Heart right ventricle (tissue), 16 donors: ENCODE data around the gene C4orf50. TPM values are rescaled to one million over a fixed set of nuclear protein-coding genes. Genes with fewer than 3 reads are reported as not detected.

Experiments used
- ATAC-seq, 8 donors: fragments of 200-7000 bp; cut with Tn5 transposase; one replicate each; pipeline ENCODE4 v1.9.1; 2020; ENCODE audit warnings: mild to moderate bottlenecking in 8 of 8, moderate library complexity in 8 of 8, moderate number of reproducible peaks in 1 of 8
- DNase-seq, 2 donors: peaks; one replicate each; pipeline ENCODE4 v3.0.0-alpha.2; 2020
- H3K27ac ChIP-seq, 10 donors: fragments of 200-600 bp; sonication (generic) in 2 of 10; one replicate each; pipeline versions ENCODE4 v1.5.0 to v1.8.0; 2020 to 2022; ENCODE audit warnings: mild to moderate bottlenecking in 3 of 10
- H3K27me3 ChIP-seq, 7 donors: fragments of 200-600 bp; one replicate each; pipeline ENCODE4 v1.8.0; 2021 to 2022; ENCODE audit warnings: mild to moderate bottlenecking in 2 of 7
- H3K36me3 ChIP-seq, 9 donors: fragments of 200-600 bp; sonication (generic) in 1 of 9; one replicate each; pipeline versions ENCODE4 v1.5.0 to v1.8.0; 2020 to 2022; ENCODE audit warnings: mild to moderate bottlenecking in 2 of 9
- H3K4me1 ChIP-seq, 9 donors: fragments of 200-600 bp; sonication (generic) in 1 of 9; one replicate each; pipeline versions ENCODE4 v1.5.0 to v1.8.0; 2020 to 2022; ENCODE audit warnings: mild to moderate bottlenecking in 4 of 9
- H3K4me3 ChIP-seq, 10 donors: fragments of 200-600 bp; sonication (generic) in 2 of 10; one replicate each; pipeline versions ENCODE4 v1.5.0 to v1.8.0; 2020 to 2022; ENCODE audit warnings: mild to moderate bottlenecking in 7 of 10, moderate library complexity in 2 of 10
- H3K9me3 ChIP-seq, 11 donors: fragments of 200-600 bp in 10 of 11; sonication (generic) in 2 of 11; one replicate each; pipeline versions ENCODE4 v1.5.0 to v1.8.0; 2013 to 2022; ENCODE audit warnings: mild to moderate bottlenecking in 2 of 11, control low read depth in 1 of 11, moderate library complexity in 1 of 11
- WGBS, 2 donors: extraction: QIAGEN DNeasy Blood & Tissue Kit; methylation state at CpG; one replicate each; pipeline ENCODE4 v1.1.7; 2013; ENCODE audit warnings: inconsistent platforms in 1 of 2; 5-methylcytosine and 5-hydroxymethylcytosine counted together
- intact Hi-C, 10 donors: fragments of 100-400 bp; cut with DNase I; formaldehyde crosslinking; loops; one replicate each; pipeline versions ENCODE4 v1.11.1 to v1.14.2; 2022
- polyA plus RNA-seq, 2 donors: library from polyadenylated mRNA; stranded (reverse); fragments of 200-250 nt; gene quantifications; one replicate each; pipeline ENCODE4 v1.2.3, GENCODE V29; 2013
- total RNA-seq, 10 donors: library from RNA; stranded (reverse); fragmentation: NEBNext Ultra II Directional in 3 of 10; extraction: Animal tissue kit (Norgen Biotek cat#: 25700) in 3 of 10; gene quantifications; one replicate each; pipeline versions ENCODE4 v1.2.1 to v1.2.4, GENCODE V29; 2021 to 2023
- TF ChIP-seq, protein P1 (sequence below), 9 donors: fragments of 200-600 bp; sonication (generic) in 2 of 9; IDR thresholded peaks; one replicate each; pipeline versions ENCODE4 v1.5.0 to v1.8.0; 2021 to 2022; ENCODE audit warnings: antibody characterized with exemption in 9 of 9, mild to moderate bottlenecking in 5 of 9, moderate library complexity in 1 of 9
- donor health status: Arrhythmogenic right ventricular cardiomyopathy.
- donor health status: ischemic (EF 13 %, LVEDD 7.1; RV severe dilation, severe dysfunction).
- donor health status: healthy with polysubstance abuse.
- donor health status: DM: no; HTN: yes; CAD: no.
- donor health status: DM: no; HTN: no; CAD: no.
- donor health status: ischemic (EF 25% LVEDD 6.9; RV normal size, moderate dysfunction).
- donor health status: ischemic (EF 25% LVEDD 5.7; RV mildly dilated, moderate dysfunction).
- donor health status: healthy.
- donor health status: DM: yes; HTN: yes; CAD: no.
- donor health status: Ischemic cardiomyopathy.
- donor health status: ischemic (EF 35%, LVEDD 5.7; RV mildly dilated, moderate dysfunction).
- donor health status: nonischemic (EF 11% LVEDD 7.7; RV severe dilation, severe dysfunction).
- donor health status: DM: yes; HTN: yes; CAD: no.
- donor health status: PGD.
- donor health status: ischemic (EF 29% LVEDD 5.4; RV normal size, mild dysfunction).
- donor health status: nonischemic (EF 23%, LVEDD 6.1; RV moderate dilation, normal function).

Gene C4orf50
- total and polyA plus RNA-seq, 12 donors, result 0.05 TPM; not detected in 11

DNA sequence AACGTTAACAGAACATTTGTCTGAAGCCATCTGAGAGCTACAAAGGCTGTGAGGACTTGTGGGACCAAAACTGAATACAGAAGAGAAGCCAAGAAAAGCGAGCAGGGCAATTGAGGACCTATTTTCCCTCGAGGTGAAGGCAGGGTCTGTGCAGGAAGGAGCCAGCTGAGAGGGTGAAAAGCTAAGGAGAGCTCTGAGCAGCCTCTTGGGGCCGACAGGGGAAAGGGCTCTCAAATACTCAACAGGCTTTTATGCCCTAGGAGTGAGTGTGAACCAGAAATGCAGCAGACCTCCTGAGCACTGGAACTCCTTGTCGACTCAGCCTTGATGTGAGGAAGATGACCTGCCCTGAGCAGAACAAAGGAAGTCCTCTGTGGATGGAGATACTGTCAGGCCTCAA is 54.2 kb downstream of the C4orf50 start:
- Histone ChIP-seq H3K4me1 (no peaks in the 10 kb centered on the region), H3K9me3 (no peaks in the 10 kb centered on the region), H3K27ac (no peak overlapping the region), H3K4me3 (no peak overlapping the region), H3K36me3 (no peaks in the 10 kb centered on the region), H3K27me3 (peaks cover 0 to 41% (median 27%) of the 10 kb centered on the region in 7 donors)
- ATAC-seq, result no peak
- WGBS, 2 donors, result 31 to 32% methylated on average over 5 of the region's 5 CpGs
- TF ChIP-seq, protein P1, sequence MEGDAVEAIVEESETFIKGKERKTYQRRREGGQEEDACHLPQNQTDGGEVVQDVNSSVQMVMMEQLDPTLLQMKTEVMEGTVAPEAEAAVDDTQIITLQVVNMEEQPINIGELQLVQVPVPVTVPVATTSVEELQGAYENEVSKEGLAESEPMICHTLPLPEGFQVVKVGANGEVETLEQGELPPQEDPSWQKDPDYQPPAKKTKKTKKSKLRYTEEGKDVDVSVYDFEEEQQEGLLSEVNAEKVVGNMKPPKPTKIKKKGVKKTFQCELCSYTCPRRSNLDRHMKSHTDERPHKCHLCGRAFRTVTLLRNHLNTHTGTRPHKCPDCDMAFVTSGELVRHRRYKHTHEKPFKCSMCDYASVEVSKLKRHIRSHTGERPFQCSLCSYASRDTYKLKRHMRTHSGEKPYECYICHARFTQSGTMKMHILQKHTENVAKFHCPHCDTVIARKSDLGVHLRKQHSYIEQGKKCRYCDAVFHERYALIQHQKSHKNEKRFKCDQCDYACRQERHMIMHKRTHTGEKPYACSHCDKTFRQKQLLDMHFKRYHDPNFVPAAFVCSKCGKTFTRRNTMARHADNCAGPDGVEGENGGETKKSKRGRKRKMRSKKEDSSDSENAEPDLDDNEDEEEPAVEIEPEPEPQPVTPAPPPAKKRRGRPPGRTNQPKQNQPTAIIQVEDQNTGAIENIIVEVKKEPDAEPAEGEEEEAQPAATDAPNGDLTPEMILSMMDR (IDR thresholded peaks at IDR 0.05), result no peak
- intact Hi-C loops, result loop anchor here in 1 of 10 donors (10.0 kb wide), 1 partner anchor 139 kb away; no protein-coding TSS in a partner anchor
- DNase-seq, result no peak

DNA sequence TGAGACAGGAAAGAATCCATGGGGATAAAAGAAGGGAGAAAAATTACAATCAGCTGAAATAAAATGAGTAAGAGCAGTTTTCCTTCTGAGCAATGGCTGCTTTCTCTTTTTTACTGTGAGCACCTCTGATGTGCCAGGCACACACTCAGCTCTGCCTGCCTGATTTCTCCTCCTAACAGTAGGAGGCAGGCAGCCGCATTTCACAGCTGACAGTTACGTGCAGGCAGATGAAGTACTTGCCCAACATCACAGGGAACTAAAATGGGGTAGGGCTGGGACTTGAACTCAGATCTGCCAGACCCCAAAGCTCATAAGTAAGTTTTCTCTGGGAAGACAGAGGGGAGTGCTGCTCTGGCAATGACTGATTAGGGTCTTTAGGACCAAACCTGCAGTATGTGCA is 54.6 kb downstream of the C4orf50 start:
- H3K4me3 ChIP-seq, result no peak overlapping the region
- intact Hi-C loops, result loop anchor here in 1 of 10 donors (10.0 kb wide), 1 partner anchor 139 kb away; no protein-coding TSS in a partner anchor
- WGBS, 2 donors, result 36 to 42% methylated on average over 2 of the region's 2 CpGs
- no peaks in the 10 kb centered on the region for H3K4me1 ChIP-seq
- H3K27me3 ChIP-seq, result peaks cover 0 to 46% (median 26%) of the 10 kb centered on the region in 7 donors
- H3K27ac ChIP-seq, result no peak overlapping the region
- H3K9me3 ChIP-seq, result no peaks in the 10 kb centered on the region
- no peaks in the 10 kb centered on the region for H3K36me3 ChIP-seq
- DNase-seq, result no peak
- TF ChIP-seq, protein P1 (IDR thresholded peaks at IDR 0.05), result no peak
- ATAC-seq, result no peak

DNA sequence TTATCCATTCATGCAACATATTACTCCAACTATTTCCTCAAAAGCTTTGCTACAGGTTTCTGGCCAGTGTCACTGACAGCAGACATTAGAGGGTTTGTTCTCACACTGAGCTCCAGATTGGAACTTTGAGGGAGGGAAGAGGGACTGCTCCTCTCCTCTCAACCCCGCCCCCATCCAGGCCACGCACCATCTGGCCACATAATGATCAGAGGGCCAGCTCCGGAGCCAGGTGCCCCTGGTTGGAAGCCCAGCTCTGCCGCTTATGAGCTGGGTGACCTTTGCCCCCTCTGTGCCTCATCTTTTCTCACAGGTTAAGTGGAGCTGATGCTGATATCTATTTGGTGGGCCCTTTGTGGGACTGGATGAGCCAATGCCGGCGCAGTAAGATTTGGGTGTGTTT is 55.8 kb downstream of the C4orf50 start:
- no peaks in the 10 kb centered on the region for H3K4me1 ChIP-seq
- DNase-seq (no peak), ATAC-seq (no peak)
- TF ChIP-seq, protein P1 (IDR thresholded peaks at IDR 0.05), result no peak
- peaks cover 0 to 47% (median 28%) of the 10 kb centered on the region in 7 donors for H3K27me3 ChIP-seq
- 67 to 79% methylated on average over 6 of the region's 6 CpGs for whole genome bisulfite sequencing, 2 donors
- intact Hi-C loops, result loop anchor here in 1 of 10 donors (10.0 kb wide), 1 partner anchor 138 kb away; no protein-coding TSS in a partner anchor
- H3K9me3 ChIP-seq, result no peaks in the 10 kb centered on the region
- no peaks in the 10 kb centered on the region for H3K36me3 ChIP-seq
- no peak overlapping the region for H3K27ac ChIP-seq
- no peak overlapping the region for H3K4me3 ChIP-seq

DNA sequence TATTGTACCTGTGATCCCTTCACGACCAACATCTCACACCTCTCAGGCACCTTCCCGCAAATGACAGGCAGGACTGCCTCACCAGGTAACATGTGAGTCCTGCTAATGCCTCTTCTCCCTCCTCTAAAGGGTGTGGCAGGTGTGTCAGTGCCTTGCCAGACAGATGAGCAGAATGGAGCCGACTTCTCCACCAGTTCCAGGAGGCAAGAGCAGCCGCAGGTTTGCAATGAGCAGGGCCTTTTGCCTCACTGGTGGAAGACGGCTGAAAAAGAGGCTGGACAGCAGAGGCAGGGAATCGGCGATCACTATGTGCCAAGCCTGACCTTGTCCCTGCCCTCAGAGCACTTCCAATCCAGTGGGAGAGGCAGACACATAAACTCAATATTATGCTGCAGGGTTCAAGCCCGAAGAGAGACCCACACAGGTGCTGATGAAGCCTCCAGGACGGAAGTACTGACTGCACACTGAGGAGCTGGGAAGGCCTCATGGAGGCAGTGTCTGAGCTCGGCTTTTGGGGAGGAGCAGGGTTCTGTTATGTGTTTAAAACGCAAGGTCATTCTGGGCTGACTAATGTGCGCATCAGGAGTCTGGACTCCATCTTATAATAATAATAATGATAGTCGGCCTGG is 57.9 kb downstream of the C4orf50 start:
- no peaks in the 10 kb centered on the region for H3K9me3 ChIP-seq
- ATAC-seq (no peak), DNase-seq (no peak)
- intact Hi-C loops, result loop anchor here in 1 of 10 donors (10.0 kb wide), 1 partner anchor 136 kb away; no protein-coding TSS in a partner anchor
- no peak overlapping the region for H3K4me3 ChIP-seq
- H3K4me1 ChIP-seq, result peaks cover 0 to 13% (median 0%) of the 10 kb centered on the region in 9 donors
- H3K27me3 ChIP-seq, result peaks cover 0 to 52% (median 30%) of the 10 kb centered on the region in 7 donors
- no peak overlapping the region for H3K27ac ChIP-seq
- no peaks in the 10 kb centered on the region for H3K36me3 ChIP-seq
- WGBS, 2 donors, result 86 to 87% methylated on average over 13 of the region's 13 CpGs
- TF ChIP-seq, protein P1 (IDR thresholded peaks at IDR 0.05), result no peak
